ENCODE measurements around the gene ZFAND6. TPM values are rescaled to one million over a fixed set of nuclear protein-coding genes. Genes with fewer than 3 reads are reported as not detected.

ZFAND6 gene
- total and polyA plus RNA-seq, 4 experiments from 2014 or later = 58.3 to 139 (median 82.5) TPM

- Histone ChIP-seq H3K36me3 (ENCODE audit: insufficient read depth, low read length) (peaks cover 4% of the 10 kb centered on the region), H3K4me1 (ENCODE audit: insufficient read depth, low read length) (no peaks in the 10 kb centered on the region), H3K27me3 (ENCODE audit: insufficient read depth, low read length) (no peaks in the 10 kb centered on the region), H3K27ac (ENCODE audit: low read depth, low read length) (no peak overlapping the region), H3K9me3 (ENCODE audit: control insufficient read depth in 1 of 2, low read length in 2 of 2) (no peaks in the 10 kb centered on the region), H3K4me3 (ENCODE audit: low read length in 2 of 2) (no peak overlapping the region)
- H3K4me3 Mint-ChIP-seq = no peak overlapping the region
- H3K27me3 Mint-ChIP-seq = no peaks in the 10 kb centered on the region
- H3K4me1 Mint-ChIP-seq = no peaks in the 10 kb centered on the region
- intact Hi-C loops (cut with micrococcal nuclease) = loop anchor here (2.0 to 5.0 kb wide), 3 partner anchors 110 to 320 kb away; no protein-coding TSS in a partner anchor
- no peak overlapping the region for H3K27ac Mint-ChIP-seq
- H3K36me3 Mint-ChIP-seq = peaks cover 7 to 20% of the 10 kb centered on the region in 2 donors
- CTCF ChIA-PET (ENCODE audit: partially characterized antibody) = interaction anchor here (0.7 to 5.9 kb wide), 9 partner anchors 12 to 833 kb away, joined by 3 to 56 read pairs (median 7); no protein-coding TSS in a partner anchor
- DNase-seq = no peak
- POLR2A ChIA-PET (ENCODE audit: partially characterized antibody) = interaction anchor here (0.7 kb wide), 1 partner anchor 12 kb away, joined by 3 read pairs; no protein-coding TSS in a partner anchor
- no peaks in the 10 kb centered on the region for H3K9me3 Mint-ChIP-seq
Measured at GRCh38 chr15:80172401-80172800, 112.9 kb downstream of the ZFAND6 start.

GRCh38 chr15:80173022-80173759 is 113.7 kb downstream of the ZFAND6 start:
- H3K4me3 ChIP-seq (ENCODE audit: low read length in 2 of 2) = no peak overlapping the region
- H3K27ac ChIP-seq (ENCODE audit: low read depth, low read length) = no peak overlapping the region
- Mint-ChIP-seq H3K4me3 (peak overlapping the region in 1 of 8 donors; percentile 15), H3K9me3 (no peaks in the 10 kb centered on the region), H3K4me1 (no peaks in the 10 kb centered on the region), H3K36me3 (peaks cover 7 to 23% of the 10 kb centered on the region in 2 donors), H3K27ac (no peak overlapping the region), H3K27me3 (no peaks in the 10 kb centered on the region)
- no peaks in the 10 kb centered on the region for H3K9me3 ChIP-seq (ENCODE audit: control insufficient read depth in 1 of 2, low read length in 2 of 2)
- H3K4me1 ChIP-seq (ENCODE audit: insufficient read depth, low read length) = no peaks in the 10 kb centered on the region
- H3K27me3 ChIP-seq (ENCODE audit: insufficient read depth, low read length) = no peaks in the 10 kb centered on the region
- peaks cover 4% of the 10 kb centered on the region for H3K36me3 ChIP-seq (ENCODE audit: insufficient read depth, low read length)
- intact Hi-C loops (cut with micrococcal nuclease) = loop anchor here (1.0 to 5.0 kb wide), 4 partner anchors 111 to 320 kb away; no protein-coding TSS in a partner anchor
- ChIA-PET POLR2A (ENCODE audit: partially characterized antibody) (no interaction called here), CTCF (ENCODE audit: partially characterized antibody) (interaction anchor here (0.8 to 5.9 kb wide), 12 partner anchors 9 to 794 kb away, joined by 3 to 56 read pairs (median 6); no protein-coding TSS in a partner anchor)
- DNase-seq = peak; percentile 55 to 60 (median 59)

GRCh38 chr15:80174017-80174746 is 114.7 kb downstream of the ZFAND6 start:
- H3K27ac ChIP-seq (ENCODE audit: low read depth, low read length) = no peak overlapping the region
- POLR2A ChIA-PET (ENCODE audit: partially characterized antibody) = no interaction called here
- Mint-ChIP-seq H3K36me3 (peaks cover 8 to 28% of the 10 kb centered on the region in 2 donors), H3K27me3 (no peaks in the 10 kb centered on the region), H3K4me1 (no peaks in the 10 kb centered on the region), H3K4me3 (no peak overlapping the region), H3K9me3 (no peaks in the 10 kb centered on the region), H3K27ac (peak overlapping the region in 1 of 7 donors; percentile 84)
- H3K36me3 ChIP-seq (ENCODE audit: insufficient read depth, low read length) = no peaks in the 10 kb centered on the region
- no peaks in the 10 kb centered on the region for H3K4me1 ChIP-seq (ENCODE audit: insufficient read depth, low read length)
- no peaks in the 10 kb centered on the region for H3K9me3 ChIP-seq (ENCODE audit: control insufficient read depth in 1 of 2, low read length in 2 of 2)
- intact Hi-C loops (cut with micrococcal nuclease) = loop anchor here (5.0 kb wide), 1 partner anchor 112 kb away; no protein-coding TSS in a partner anchor
- no peak for DNase-seq
- CTCF ChIA-PET (ENCODE audit: partially characterized antibody) = interaction anchor here (0.8 to 5.9 kb wide), 9 partner anchors 8 to 795 kb away, joined by 3 to 56 read pairs (median 4); no protein-coding TSS in a partner anchor
- H3K4me3 ChIP-seq (ENCODE audit: low read length in 2 of 2) = no peak overlapping the region
- no peaks in the 10 kb centered on the region for H3K27me3 ChIP-seq (ENCODE audit: insufficient read depth, low read length)

- Histone ChIP-seq H3K4me1 (ENCODE audit: insufficient read depth, low read length) (no peaks in the 10 kb centered on the region), H3K9me3 (ENCODE audit: control insufficient read depth in 1 of 2, low read length in 2 of 2) (no peaks in the 10 kb centered on the region), H3K4me3 (ENCODE audit: low read length in 2 of 2) (no peak overlapping the region), H3K36me3 (ENCODE audit: insufficient read depth, low read length) (no peaks in the 10 kb centered on the region), H3K27me3 (ENCODE audit: insufficient read depth, low read length) (no peaks in the 10 kb centered on the region), H3K27ac (ENCODE audit: low read depth, low read length) (no peak overlapping the region)
- Mint-ChIP-seq H3K27me3 (no peaks in the 10 kb centered on the region), H3K36me3 (peaks cover 9 to 31% of the 10 kb centered on the region in 2 donors), H3K9me3 (no peaks in the 10 kb centered on the region), H3K4me1 (no peaks in the 10 kb centered on the region), H3K27ac (no peak overlapping the region), H3K4me3 (no peak overlapping the region)
- DNase-seq = no peak
- intact Hi-C loops (cut with micrococcal nuclease) = no loop called here
- ChIA-PET POLR2A (ENCODE audit: partially characterized antibody) (no interaction called here), CTCF (ENCODE audit: partially characterized antibody) (interaction anchor here (2.1 to 5.9 kb wide), 2 partner anchors 793 to 796 kb away, joined by 5 to 56 read pairs; no protein-coding TSS in a partner anchor)
Measured at GRCh38 chr15:80175436-80175835, 116.0 kb downstream of the ZFAND6 start.

- POLR2A ChIA-PET (ENCODE audit: partially characterized antibody) = no interaction called here
- no peak for DNase-seq
- Histone ChIP-seq H3K9me3 (ENCODE audit: control insufficient read depth in 1 of 2, low read length in 2 of 2) (no peaks in the 10 kb centered on the region), H3K4me3 (ENCODE audit: low read length in 2 of 2) (no peak overlapping the region), H3K27ac (ENCODE audit: low read depth, low read length) (no peak overlapping the region), H3K4me1 (ENCODE audit: insufficient read depth, low read length) (no peaks in the 10 kb centered on the region), H3K36me3 (ENCODE audit: insufficient read depth, low read length) (no peaks in the 10 kb centered on the region), H3K27me3 (ENCODE audit: insufficient read depth, low read length) (no peaks in the 10 kb centered on the region)
- H3K4me1 Mint-ChIP-seq = no peaks in the 10 kb centered on the region
- CTCF ChIA-PET (ENCODE audit: partially characterized antibody) = interaction anchor here (5.9 kb wide), 1 partner anchor 794 kb away, joined by 56 read pairs; no protein-coding TSS in a partner anchor
- no peaks in the 10 kb centered on the region for H3K27me3 Mint-ChIP-seq
- no peak overlapping the region for H3K27ac Mint-ChIP-seq
- no peak overlapping the region for H3K4me3 Mint-ChIP-seq
- H3K9me3 Mint-ChIP-seq = no peaks in the 10 kb centered on the region
- peaks cover 13 to 30% of the 10 kb centered on the region in 2 donors for H3K36me3 Mint-ChIP-seq
- intact Hi-C loops (cut with micrococcal nuclease) = no loop called here
Measured at GRCh38 chr15:80176443-80176842, 117.0 kb downstream of the ZFAND6 start.

- H3K27ac Mint-ChIP-seq = no peak overlapping the region
- no peak overlapping the region for H3K4me3 Mint-ChIP-seq
- intact Hi-C loops (cut with micrococcal nuclease) = no loop called here
- no peaks in the 10 kb centered on the region for H3K4me1 Mint-ChIP-seq
- ChIA-PET POLR2A (ENCODE audit: partially characterized antibody) (no interaction called here), CTCF (ENCODE audit: partially characterized antibody) (interaction anchor here (5.9 kb wide), 1 partner anchor 795 kb away, joined by 56 read pairs; no protein-coding TSS in a partner anchor)
- no peaks in the 10 kb centered on the region for H3K4me1 ChIP-seq (ENCODE audit: insufficient read depth, low read length)
- no peaks in the 10 kb centered on the region for H3K27me3 ChIP-seq (ENCODE audit: insufficient read depth, low read length)
- H3K9me3 ChIP-seq (ENCODE audit: control insufficient read depth in 1 of 2, low read length in 2 of 2) = no peaks in the 10 kb centered on the region
- H3K36me3 Mint-ChIP-seq = peaks cover 18 to 36% of the 10 kb centered on the region in 2 donors
- no peaks in the 10 kb centered on the region for H3K27me3 Mint-ChIP-seq
- no peak overlapping the region for H3K27ac ChIP-seq (ENCODE audit: low read depth, low read length)
- no peak for DNase-seq
- H3K36me3 ChIP-seq (ENCODE audit: insufficient read depth, low read length) = no peaks in the 10 kb centered on the region
- no peak overlapping the region for H3K4me3 ChIP-seq (ENCODE audit: low read length in 2 of 2)
- no peaks in the 10 kb centered on the region for H3K9me3 Mint-ChIP-seq
Measured at GRCh38 chr15:80177156-80177555, 117.7 kb downstream of the ZFAND6 start.

Measured in CD4-positive, alpha-beta memory T cell (primary cell).